Fibroblast of the conjunctiva (primary cell): ENCODE results near the gene MED13L.
"Not testable (repeated sequence)": the region's sequence is repeated elsewhere in the genome, so short reads cannot be mapped to it uniquely, and the experiment has no call there.

Source experiments
- DNase-seq: peaks from one replicate; pipeline ENCODE4 v3.0.0-alpha.2; 2010; ENCODE audit warnings: low read depth

MED13L gene

DNA sequence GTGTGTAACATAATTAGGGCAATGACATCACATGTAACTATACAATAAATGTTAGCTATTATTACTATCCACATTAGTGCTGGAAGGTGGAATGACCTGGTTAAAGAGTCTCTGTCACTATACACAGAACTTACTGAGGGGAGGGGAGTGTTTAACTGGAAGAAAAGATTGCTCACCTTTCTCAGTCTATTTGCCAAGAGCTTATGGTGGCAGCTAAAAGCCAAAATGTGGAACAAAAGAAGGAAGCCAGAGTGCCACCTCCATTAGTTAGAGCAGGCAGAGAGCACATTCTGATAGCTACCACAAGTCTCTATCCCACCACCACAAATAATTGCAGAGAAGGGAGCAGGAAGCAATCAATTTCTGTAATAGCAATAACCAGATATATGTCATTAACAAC, 124.4 kb downstream of the MED13L start:
- DNase-seq, result no peak

DNA sequence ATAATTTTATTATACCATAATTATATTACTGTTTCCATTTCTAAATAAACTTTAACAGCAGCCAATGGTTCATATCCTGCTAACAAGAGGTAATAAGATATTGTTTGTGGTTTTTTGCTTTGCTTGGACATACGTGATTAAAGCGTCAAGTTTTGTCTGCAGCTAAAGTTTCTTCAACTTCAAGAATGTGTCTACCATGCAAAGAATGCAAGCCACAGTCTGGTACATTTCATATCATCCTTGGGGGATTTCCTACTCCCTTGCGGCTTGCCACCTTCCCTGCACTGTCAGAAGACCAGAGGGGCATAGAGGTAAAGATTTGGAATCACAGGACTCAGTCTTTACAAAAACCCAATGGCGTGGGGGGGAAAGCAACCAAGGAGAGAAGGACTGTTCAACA, 125.2 kb downstream of the MED13L start:
- DNase-seq, result no peak

DNA sequence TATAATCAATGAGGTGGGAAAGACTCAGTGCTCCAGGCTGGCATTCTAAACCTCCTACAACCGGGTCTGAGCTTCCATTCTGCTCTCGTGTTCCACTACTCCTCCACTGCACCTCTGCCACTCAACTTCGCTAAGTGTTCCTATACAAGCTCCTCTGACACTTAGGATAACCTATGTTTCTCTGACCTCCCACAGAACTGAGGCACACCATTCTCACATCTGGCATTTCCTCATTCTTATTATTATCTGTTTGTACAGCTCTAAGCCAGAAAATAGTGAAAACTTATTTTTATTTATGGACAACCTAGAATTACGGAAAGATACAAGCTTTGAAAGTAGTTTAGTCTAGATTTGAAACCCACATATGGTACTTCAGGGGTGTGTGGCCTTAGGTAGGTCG, 127.0 kb downstream of the MED13L start:
- no peak for DNase-seq

DNA sequence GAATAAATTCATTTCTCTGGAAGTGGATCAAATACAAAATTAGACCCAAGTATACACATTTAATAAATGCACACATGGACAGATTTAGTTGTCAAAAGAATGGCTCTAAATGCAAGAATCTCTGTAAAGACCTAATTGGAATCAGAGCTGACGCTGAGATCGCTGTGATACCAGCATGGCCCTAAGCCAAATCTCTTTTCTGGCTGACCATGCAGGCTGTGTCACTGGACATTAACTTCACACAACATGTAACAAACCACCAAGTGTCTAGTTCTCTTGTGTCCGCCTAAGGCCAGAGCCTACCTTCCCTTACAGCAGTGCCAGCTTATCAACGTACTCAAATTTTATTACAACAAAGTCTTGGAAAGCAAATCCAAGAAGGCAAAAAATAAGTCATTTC, 127.5 kb downstream of the MED13L start:
- no peak for DNase-seq

DNA sequence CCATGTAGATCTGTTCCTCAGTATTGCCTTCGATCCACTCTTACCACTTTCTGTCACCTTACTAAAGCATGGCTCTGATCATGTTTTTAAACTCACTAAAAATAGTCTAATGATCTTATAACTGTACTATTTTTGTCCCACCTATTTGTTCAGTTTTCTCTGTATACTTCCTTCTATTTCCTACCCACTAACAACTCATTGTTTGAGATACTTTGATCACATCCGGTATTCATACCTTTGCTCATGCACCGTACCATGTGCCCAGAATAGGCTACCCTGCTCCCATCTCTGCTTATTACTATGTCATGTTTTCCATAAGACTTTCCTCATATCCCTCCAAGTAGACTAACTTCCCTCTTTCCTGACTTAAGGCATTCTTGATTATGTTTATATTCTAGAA, 128.6 kb downstream of the MED13L start:
- no peak for DNase-seq

DNA sequence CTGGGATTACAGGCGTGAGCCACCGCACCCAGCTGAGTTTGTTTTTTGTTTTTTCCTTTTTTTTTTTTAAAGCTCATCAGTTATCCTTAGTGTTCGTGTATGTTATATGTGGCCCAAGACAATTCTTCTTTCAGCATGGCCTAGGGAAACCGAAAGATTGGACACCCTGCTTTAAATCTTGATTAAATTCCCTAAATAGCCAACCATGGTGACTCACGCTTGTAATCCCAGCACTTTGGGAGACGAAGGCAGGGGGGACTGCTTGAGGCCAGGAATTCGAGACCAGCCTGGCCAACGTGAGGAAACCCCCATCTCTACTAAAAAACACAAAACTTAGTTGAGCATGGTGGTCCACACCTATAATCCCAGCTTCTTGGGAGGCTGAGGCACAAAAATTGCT, 131.1 kb downstream of the MED13L start:
- DNase-seq, result no peak

DNA sequence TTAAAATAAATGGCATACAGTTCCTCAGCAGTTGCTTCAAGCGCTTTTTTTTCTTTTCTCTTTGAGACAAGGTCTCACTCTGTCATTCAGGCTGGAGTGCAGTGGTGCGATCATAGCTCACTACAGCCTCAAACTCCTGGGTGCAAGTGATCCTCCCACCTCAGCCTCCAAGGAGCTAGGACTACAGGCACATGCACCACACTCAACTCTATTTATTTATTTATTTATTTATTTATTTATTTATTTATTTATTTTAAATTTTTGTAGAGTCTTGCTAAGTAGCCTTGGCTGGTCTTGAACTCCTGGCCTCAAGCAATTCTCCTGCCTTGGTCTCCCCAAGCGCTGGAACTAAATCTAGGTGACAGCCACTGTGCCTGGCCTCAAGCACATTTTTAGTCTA, 132.0 kb downstream of the MED13L start:
- DNase-seq, result no peak

DNA sequence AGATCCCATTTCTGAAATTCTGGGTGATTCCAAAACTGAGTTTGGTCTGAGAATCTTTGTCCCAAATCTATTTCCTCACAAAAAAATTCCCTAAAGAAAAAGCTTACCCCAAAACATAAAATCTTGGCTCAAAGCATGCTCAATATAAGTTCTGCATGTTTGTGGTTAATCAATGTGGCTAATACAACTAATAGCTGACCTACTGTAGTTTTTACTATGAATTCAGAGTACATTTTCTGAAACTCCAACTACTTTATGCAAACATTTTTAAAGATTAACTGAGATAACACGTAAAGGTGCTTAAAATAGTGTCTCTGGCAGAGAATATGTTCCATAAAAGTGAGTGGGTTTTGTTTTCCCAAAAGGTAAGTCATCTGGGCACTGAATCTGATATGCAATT, 133.1 kb downstream of the MED13L start:
- DNase-seq, result no peak

DNA sequence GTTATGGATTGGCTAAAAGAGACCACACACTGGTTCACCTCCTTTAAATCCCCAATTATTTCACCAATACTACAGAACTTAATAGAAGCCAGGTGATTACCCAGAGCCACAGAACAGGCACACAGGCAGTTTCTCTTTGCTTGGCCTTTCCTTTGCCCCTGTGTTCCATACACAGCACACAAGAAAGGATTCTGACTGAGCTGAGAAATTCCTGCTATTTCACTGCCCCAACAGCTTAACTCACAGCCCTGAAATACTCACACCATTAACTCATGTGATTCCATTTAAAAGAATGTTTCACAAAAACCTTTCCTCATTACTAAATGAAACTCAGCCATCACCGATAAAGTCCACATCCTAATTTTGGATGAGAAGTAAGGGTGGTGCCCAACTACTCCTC, 133.6 kb downstream of the MED13L start:
- DNase-seq, result no peak

DNA sequence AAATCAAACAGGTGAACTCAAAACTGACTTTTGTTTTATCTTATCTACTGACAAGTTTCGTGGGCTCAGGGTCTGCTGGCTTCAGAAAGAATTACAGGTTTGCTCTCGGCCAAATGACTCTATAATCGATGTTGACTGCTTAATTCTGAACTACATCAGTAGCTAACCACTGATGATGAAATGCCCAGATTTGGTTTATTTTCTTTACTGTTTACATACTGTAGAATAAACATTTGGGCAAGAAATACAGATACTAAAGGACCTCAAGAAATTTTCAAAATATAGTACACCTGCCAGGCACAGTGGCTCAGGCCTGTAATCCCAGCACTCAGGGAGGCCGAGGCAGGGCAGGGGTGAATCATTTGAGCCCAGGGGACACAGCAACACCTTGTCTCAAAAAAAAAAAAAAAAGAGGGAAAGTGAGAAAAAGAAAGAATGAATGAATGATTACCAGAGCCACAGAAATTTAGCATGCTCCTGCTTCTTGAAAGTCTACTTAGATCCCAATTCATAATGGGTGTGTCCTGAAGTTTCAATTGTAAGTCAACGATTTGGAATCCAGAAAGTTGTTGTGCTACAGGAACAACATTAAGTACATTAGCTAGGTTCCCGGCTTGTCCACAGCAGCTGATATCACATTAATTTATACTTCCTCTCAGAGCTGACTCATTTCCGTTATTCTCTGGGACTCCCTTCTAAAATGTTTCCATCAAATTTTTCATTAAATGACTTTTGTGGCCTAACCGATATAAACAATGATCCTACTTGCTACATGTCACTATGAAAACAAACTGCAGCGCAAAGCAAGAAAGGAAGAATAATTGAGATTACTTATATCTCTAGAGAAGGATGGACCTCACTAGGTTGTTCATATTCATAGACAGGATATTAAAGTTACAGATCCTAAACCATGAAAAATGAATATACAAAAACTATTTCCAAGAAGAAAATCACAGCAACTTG, 134.3 kb downstream of the MED13L start:
- DNase-seq, result no peak

DNA sequence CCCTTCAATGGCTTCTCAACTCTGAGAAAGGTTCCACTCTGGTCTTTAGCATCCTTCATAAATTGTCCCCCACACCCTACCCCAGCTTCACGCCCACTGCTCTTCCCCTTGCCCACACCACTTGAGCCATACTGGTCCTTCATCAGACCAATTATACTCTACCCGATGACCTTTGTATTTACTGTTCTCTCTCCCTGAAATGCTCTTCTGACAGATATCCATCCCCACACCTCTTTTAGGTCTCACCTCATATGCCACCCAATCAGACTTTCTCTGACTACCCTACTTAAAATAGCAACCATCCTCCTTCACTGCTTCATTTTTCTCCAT, 135.7 kb downstream of the MED13L start:
- DNase-seq, result no peak

DNA sequence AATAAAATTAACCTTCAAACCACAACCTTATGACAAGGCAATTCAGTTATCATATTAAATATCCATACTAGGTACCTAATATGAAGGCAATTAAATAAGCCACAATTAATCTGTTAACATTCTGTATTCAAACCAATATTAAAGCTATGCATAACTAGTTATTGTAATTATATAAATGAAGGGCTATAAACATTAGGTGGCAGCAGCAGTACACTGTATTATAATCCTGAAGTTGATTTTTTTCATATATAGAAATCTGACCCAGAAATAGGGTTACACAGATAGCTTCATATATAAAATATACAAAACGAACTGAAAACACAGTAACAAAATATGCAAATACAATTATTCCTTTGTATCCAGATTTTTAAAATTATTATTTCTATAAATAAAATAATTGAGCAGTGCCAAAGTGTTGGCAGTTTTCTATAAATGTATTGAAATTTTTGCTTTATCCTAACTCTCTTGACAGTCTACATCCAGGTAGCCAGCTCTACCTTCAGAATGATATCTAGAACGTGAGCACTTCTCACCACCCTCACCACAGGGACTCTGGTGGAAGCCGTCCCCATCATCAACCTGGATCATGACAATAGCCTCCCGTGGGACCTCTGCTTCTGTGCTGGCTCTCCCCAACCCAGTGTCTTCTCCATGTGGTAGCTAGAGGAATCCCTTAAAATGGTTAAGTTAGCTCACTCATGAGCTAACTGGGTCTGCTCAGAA, 136.2 kb downstream of the MED13L start:
- DNase-seq, result no peak

DNA sequence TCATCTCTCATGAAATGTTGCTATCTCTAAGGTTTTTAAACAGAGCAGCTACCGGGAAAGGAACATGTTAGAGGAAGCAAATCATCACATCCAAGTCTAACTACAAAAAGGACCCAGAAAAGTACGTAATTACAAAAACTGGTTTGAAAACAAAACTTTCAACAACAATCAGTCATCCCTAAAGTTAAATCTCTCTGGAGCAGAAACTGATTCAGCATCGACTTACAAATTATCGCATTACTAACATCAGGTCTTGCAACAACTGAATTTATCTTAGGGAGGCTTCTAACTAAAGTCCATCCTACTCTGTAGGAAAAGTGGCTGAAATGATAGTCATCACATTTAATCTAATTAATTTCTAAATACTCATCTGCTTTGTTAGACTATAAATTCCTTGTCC, 137.0 kb downstream of the MED13L start:
- no peak for DNase-seq

DNA sequence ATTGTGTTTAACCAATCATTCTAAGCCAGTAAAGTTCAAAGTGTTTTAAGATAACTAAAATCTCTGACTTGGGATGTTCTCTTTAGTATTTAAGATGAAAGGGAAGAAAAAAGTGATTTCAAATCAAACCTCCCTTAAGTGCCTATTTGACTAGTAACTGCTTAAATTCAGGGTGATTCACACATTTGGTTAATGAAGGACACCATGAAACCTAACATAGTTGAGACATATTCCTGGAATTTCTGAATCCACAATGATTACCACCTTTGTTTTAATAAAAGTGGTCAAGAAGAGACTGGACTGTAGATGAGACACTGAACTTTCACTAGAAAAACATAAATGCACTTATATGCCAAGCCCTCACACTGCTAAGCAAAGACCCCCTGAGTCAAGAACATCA, 138.7 kb downstream of the MED13L start:
- no peak for DNase-seq

DNA sequence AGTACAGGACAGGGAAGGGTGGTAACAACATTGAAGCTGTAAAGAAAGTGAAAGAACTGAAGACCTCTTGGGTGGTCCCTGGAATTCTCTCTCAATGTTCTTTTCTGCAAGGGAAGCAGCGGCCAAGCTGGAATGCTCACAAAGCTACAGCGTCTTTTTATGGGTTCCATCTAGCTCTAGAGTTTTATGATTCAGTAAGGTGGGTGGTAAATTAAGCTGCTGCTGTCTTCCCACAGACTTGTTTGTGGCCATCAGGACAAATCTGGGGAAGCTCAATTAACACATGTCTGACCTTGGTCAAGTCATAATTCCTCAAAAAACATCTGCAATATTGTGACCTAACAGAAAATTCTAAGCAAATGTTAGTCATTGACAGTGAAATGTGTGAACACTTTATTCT, 139.1 kb downstream of the MED13L start:
- no peak for DNase-seq

DNA sequence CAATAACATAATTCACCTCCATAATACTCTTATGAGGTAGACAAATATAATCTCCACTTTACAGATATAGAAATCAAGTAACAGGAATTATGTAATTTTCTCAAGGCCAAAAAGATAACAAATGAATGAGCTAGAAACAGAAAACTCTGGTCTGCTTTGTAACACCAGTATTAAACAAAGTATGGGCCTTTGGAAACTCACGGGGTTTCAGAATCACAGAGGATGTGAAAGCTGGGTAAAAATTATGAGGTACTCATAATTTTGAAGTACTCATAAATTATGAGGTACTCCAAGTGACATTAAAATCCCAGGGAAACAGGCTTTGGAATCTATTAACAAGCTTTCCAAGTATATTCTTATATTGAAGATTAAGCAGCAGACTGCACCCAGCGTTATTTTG, 140.2 kb downstream of the MED13L start:
- no peak for DNase-seq

DNA sequence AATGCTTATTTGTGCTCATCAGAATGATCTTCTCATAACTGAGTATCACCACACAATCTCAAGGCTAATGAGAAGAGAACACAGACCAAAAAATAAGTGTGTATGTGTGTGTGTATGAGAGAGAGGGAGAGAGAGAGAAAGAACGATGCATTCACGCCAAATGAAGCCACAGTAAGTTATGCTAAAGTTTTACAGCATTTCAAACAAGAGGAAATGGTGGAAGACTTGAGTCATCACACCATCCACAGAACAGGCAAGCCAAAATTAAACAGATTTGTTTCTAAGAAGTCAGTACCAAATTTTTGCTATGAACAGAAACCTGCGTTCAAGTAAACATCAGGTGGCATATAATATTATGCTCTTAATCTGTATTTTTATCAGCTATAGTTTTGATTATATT, 141.2 kb downstream of the MED13L start:
- no peak for DNase-seq

DNA sequence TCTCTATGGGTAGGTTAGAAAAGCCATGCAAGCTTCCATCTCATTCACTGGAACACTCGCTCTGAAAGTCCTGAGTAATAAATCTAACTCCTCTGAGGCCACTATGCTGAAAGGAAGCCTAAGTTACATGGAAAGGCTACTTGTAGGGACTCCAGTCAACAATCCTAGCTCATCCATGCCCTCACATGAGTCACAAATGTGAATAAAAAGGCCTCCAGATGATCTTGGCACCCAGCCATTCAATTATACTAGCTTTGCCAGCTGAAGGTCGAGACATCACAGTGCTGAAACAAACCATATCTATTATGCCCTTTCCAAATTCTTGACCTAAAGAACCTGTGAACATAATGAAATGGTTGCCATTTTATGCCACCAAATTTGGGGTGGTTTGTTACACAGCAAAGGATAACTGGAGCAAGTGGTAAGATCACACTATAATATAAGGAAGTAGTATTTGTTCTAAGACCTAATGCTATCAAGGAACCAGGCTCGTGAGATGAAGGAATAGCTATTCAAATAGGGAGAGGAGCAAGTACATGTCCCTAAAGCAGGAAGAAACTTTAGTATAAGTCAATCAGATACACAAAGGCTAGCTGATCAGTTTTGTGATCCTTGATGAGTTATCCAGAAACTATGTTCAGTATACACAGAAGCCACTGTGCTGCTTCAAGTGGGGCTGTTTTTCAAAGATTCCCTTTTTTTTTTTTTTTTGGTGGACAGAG, 142.1 kb downstream of the MED13L start:
- DNase-seq, result no peak

DNA sequence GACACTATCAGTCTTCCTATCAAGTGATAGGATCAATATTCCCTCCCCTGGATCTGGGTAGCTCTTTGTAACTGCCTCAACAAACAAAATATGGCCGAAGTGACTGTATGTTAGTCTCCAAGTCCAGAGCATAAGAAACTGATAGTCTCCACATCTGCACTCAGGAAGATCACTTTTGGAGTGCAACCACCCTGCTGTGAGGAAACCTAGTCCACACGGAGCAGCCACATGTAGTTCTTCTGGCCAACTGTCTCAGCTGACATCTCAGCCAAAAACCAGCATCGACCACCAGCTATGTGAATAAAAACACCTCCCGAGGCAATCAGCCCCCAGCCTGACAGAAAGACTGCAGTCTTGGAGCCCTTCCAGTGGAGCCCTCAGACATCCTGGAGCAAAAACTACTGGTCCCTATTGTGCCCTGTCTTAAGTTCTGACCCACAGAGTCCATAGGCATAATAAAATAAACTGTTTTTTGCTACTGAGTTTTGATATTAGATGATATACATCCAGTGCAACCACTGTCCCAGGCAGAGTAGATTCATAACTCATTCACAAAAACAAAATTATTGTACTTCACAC, 143.8 kb downstream of the MED13L start:
- no peak for DNase-seq

DNA sequence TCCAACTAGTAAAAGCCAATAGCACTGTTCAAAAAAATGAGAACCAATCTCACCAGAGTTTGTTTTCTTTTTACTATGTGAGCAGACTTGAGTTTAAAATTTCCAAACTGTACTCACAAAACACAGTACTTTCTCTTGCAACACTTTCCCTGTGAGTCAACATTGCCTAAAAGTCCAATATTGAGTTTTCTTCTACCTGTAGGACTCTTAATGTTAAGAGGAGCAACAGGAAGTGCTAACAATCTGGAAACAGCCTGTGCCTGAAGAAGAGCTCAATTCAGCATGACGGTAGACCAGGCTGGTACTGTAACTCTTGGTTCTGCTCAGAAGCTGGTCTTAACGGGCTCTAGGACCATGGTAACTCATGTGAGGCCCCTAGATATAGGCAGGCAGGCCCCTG, 144.3 kb downstream of the MED13L start:
- DNase-seq, result no peak

DNA sequence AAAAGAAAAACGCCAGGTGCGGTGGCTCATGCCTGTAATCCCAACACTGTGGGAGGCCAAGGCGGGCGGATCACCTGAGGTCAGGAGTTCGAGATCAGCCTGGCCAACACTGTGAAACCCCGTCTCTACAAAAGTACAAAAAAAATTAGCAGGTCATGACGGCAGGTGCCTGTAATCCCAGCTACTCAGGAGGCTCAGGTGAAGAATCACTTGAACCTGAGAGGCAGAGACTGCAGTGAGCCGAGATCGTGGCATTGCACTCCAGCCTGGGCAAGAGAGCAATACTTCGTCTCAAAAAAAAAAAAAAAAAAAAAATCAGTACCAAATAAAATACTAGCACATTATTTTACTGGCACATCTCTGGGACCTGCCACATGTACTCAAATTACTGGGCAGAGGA, 145.5 kb downstream of the MED13L start:
- DNase-seq, result not testable (repeated sequence)

DNA sequence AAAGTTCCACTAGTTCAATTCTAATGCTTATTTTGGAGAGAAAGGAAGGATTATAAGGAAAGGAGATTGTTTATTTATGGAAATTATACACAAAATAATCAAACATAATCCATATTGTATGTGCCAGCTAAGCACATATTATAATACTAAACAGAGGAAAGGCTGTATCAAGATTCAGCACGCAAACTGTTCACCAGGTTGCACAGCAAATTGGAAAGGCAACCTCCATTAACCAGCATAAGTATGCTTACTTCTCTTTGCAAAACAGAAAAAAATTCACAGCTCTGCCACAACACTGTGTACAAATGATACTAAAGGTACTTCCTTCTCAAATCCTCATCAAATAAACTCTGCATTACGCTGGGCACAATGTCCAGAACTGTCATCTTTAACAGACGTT, 146.3 kb downstream of the MED13L start:
- DNase-seq, result no peak

DNA sequence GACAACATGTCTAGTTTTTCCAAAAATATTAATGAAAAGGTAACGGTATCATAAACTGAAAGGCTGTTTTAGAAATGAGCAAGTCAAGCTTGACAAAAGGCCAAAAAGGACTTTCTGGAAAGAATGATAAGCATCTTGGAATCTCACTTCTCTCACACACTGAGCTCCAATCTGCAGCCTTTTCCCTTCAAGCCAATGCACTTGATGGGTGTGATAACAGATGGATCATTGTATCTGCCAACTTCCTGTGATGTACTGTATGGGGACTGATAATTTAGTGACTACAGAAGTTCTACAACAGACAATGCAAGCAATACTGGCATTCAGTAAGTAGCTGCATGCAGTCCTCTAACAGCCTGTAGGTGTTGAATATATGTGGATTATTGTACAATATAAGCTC, 147.1 kb downstream of the MED13L start:
- no peak for DNase-seq
